ENCODE data around the gene RAE1. TPM values are rescaled to one million over a fixed set of nuclear protein-coding genes. Genes with fewer than 3 reads are reported as not detected.

RAE1 gene
- total RNA-seq, 2 donors from 2014 or later: 4.9 to 9.9 TPM

DNA sequence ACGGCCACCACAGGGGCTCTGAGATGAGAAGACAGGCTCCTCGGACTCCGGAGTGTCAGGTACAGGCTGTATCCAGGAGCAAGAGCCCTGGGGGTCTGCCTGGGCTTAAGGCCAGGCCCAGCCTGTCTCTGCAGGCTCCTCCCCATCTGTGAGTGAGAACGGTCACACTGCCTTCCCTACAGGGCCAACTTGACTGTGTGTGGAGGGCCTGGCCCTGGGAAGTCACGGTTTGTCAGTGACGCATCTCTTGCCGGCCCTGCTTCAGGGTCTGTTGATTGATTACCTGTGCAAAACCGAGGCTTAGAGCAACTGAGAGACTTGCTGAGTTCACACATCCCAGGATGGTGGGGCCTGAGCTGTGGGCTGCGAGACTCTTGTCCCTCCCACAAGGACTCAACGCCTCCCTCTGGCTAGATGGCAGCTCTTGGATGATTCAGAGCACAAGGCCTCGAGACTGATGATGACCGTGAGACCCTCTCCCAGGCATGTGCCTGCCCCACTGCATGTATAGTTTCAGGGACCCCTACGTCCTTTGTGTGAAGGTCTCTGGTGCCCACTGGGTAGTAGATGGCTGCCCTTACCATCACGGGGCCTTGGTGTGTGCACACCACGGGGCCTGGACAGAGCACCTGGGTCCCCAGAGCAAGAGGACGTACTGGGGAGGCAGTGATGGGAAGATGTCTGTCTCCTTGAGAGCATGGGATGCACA lies 46.1 kb downstream of the RAE1 start:
- Histone ChIP-seq H3K27ac (no peak overlapping the region), H3K4me1 (peaks cover 24% of the 10 kb centered on the region), H3K9me3 (no peaks in the 10 kb centered on the region), H3K4me3 (no peak overlapping the region), H3K36me3 (replicated peaks in 1 of 2; ENCODE audit: insufficient read depth in 1 of 2, low read depth in 2 of 2) (no peaks in the 10 kb centered on the region), H3K27me3 (no peaks in the 10 kb centered on the region)
- intact Hi-C loops (cut with DNase I): no loop called here
- WGBS, 2 donors: 84 to 96% methylated on average over 5 to 16 of the region's 16 CpGs
- TF ChIP-seq POLR2A (IDR thresholded peaks at IDR 0.05): no peak
- no peak for TF ChIP-seq CTCF (IDR thresholded peaks at IDR 0.05)
- ATAC-seq (no peak), DNase-seq (no peak)

DNA sequence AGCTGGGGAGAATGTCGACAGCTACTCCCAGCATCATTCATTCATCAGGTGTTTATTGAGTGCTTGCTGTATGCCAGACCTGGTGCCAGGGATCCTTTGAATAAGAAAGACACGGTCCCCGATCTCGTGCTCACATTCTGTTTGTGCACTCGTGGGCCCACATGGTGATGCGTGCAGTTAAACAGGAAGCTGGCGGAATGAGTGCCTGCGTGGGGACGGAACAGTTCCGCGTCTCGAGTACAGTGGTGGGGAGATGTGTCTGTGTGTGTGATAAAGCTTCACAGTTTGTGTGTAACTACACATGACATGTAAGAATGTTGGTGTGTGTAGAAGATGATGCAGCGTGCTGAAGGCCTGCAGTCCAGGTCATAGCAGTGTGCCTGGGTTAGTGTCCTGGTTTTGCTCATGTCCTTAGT lies 46.6 kb downstream of the RAE1 start:
- intact Hi-C loops (cut with DNase I): no loop called here
- peak in 1 of 4 donors; percentile 50 for DNase-seq
- no peak overlapping the region for H3K4me3 ChIP-seq

DNA sequence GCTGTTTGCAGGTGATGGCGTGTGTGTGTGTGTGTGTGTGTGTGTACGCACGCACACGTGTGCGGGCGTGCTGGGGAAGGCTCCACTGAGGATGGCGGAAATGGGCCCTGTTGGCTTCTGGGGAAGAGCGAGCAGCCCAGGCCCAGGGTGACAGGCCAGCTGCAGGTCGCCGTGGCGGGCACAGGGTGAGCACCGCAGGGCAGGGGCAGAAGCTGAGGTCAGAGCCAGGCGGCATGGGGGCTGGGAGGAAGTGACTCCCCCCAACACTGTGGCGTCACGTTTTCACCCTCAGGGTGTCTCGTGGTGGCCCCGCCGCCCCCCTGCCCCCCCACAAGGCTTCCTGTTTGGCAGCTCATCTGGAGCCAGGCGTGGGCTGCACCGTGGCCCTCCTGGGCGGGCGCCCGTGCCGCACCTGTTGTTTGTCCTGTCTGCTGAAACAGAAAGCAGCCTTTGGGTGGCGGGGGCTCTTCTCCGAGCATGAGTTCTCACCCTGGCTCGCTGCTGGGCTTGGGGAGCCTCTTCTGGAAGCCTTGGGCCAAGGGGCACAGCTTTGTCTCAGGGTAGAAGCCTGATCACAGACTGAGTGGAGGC lies 47.3 kb downstream of the RAE1 start:
- no peaks in the 10 kb centered on the region for H3K36me3 ChIP-seq (replicated peaks in 1 of 2; ENCODE audit: insufficient read depth in 1 of 2, low read depth in 2 of 2)
- no peak overlapping the region for H3K4me3 ChIP-seq
- peaks cover 12% of the 10 kb centered on the region for H3K4me1 ChIP-seq

More for the DNA sequence above, 46.6 kb downstream of the RAE1 start:
- no peak for ATAC-seq
- TF ChIP-seq POLR2A (IDR thresholded peaks at IDR 0.05) (no peak), CTCF (IDR thresholded peaks at IDR 0.05) (no peak)
- H3K36me3 ChIP-seq (replicated peaks in 1 of 2; ENCODE audit: insufficient read depth in 1 of 2, low read depth in 2 of 2): no peaks in the 10 kb centered on the region
- no peaks in the 10 kb centered on the region for H3K27me3 ChIP-seq
- H3K4me1 ChIP-seq: peaks cover 19% of the 10 kb centered on the region
- WGBS, 2 donors: 69 to 85% methylated on average over 13 of the region's 13 CpGs
- no peaks in the 10 kb centered on the region for H3K9me3 ChIP-seq
- no peak overlapping the region for H3K27ac ChIP-seq

DNA sequence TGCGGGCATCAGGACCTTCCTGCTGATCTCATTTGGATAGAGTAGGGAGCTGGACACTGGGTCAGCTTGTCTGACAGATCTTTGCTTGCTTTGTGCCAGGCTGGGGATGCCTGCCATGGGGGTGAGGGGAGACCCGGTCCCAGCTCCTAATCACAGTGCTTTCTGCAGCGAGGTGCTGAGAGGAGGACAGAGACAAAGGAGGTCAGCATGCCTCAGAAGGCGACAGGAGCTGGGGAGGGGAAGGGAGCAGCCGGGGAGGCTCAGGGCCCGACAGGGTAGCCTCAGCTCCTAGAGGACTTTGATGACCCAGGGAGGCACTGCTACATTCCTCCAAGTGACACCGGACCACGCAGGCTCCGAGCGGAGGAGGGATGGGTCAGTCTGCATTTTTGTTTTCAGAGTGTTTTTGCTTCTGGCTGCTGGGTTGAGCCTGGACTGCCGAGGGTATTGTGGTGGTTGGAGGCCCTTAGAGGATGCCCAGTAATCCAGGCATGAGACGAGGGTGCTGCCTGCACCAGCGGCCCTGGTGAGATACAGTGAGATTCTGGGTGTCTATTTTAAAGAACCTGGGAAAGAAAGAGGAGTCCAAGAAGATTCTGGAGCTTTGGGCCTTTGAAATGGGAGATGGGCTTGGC lies 48.0 kb downstream of the RAE1 start:
- no peaks in the 10 kb centered on the region for H3K27me3 ChIP-seq
- no peaks in the 10 kb centered on the region for H3K36me3 ChIP-seq (replicated peaks in 1 of 2; ENCODE audit: insufficient read depth in 1 of 2, low read depth in 2 of 2)
- no peak for ATAC-seq
- H3K9me3 ChIP-seq: no peaks in the 10 kb centered on the region
- no peak for DNase-seq
- peaks cover 11% of the 10 kb centered on the region for H3K4me1 ChIP-seq
- TF ChIP-seq POLR2A (IDR thresholded peaks at IDR 0.05): no peak
- no peak for TF ChIP-seq CTCF (IDR thresholded peaks at IDR 0.05)
- H3K4me3 ChIP-seq: no peak overlapping the region
- intact Hi-C loops (cut with DNase I): no loop called here
- 81 to 86% methylated on average over 10 to 13 of the region's 13 CpGs for WGBS, 2 donors
- peak overlapping the region in 2 of 4 donors; percentile 0 to 16 for H3K27ac ChIP-seq

More for the DNA sequence above, 47.3 kb downstream of the RAE1 start:
- TF ChIP-seq CTCF (IDR thresholded peaks at IDR 0.05) (no peak), POLR2A (IDR thresholded peaks at IDR 0.05) (no peak)
- WGBS, 2 donors: 63 to 78% methylated on average over 13 to 27 of the region's 27 CpGs
- DNase-seq (peak in 3 of 4 donors; percentile 60 to 78 (median 67)), ATAC-seq (no peak)
- H3K9me3 ChIP-seq: no peaks in the 10 kb centered on the region
- intact Hi-C loops (cut with DNase I): no loop called here
- peak overlapping the region in 3 of 4 donors; percentile 0 to 30 (median 16) for H3K27ac ChIP-seq
- no peaks in the 10 kb centered on the region for H3K27me3 ChIP-seq
